CD4-positive, alpha-beta T cell treated with Interleukin-15 for 1 hour (primary cell): ENCODE measurements around the gene MCM3.

Experiments used
- DNase-seq: peaks from one replicate; pipeline ENCODE4 v3.0.0-alpha.2; 2020

MCM3 gene

DNA sequence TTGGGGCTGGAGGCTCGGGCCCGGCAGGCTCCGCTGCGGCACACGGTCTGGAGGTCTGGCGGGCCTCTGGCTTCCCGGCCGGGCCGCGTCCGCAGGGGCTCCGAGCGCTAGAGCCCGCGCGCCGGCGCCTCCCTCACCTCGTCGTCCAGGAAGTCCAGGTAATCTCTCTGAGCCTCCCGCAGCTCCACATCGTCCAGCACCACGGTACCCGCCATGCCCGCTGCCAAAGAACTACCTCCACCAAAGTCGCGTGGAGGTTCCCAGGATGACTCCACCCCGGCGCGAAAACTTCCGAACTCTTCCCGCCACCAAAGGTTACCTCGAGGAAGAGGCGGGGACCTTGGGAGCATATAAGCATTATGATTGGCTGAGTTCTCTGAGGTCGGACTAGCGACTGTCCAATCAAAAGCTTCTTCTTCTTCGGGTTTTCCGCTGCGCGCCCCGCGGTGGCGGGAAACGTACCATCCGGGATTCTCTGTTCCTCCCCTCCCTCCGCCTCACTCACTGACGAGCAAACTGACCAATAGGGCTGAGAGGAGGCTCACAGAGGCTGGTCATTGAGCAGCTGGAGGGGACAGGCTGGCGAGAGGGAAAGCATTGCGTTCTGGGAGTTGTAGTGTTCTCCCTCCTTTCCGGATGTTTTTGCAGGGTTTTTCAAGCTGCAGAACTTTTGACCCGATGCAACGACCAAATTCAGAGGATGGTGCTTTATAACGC lies at the start of gene MCM3:
MCM3 (minus strand) TSS at position 283 of the 717 bp plus-strand sequence; CDS start at position 215, 68 bp downstream.
- DNase-seq, result peak; percentile 98

- no peak for DNase-seq
Observed at GRCh38 chr6:52333840-52334200, 49.3 kb upstream of the MCM3 start.

GRCh38 chr6:52331793-52332457 lies 47.4 kb upstream of the MCM3 start:
- DNase-seq, result no peak

DNA sequence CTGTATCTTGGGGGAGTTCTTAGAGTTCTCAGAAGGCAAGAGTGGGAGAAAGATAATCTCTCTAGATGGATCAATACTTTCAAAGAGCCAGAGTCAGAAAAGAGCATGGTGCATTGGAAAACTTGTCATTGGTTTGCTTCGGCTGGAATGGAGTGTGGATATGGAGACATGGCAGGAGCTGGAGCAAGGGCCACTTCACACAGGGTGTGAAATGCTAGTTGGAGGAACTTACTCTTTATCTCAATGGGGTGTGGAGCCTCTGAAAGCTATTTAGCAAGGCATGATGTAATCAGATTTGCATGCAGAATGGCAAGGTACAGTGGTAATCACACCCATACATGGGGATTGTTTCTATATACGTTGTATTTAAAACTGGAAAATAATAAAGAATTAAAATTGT lies 45.9 kb upstream of the MCM3 start:
- no peak for DNase-seq

- DNase-seq, result no peak
Observed at GRCh38 chr6:52328729-52329128, 44.2 kb upstream of the MCM3 start.

GRCh38 chr6:52328303-52328662 lies 43.7 kb upstream of the MCM3 start:
- DNase-seq, result no peak

DNA sequence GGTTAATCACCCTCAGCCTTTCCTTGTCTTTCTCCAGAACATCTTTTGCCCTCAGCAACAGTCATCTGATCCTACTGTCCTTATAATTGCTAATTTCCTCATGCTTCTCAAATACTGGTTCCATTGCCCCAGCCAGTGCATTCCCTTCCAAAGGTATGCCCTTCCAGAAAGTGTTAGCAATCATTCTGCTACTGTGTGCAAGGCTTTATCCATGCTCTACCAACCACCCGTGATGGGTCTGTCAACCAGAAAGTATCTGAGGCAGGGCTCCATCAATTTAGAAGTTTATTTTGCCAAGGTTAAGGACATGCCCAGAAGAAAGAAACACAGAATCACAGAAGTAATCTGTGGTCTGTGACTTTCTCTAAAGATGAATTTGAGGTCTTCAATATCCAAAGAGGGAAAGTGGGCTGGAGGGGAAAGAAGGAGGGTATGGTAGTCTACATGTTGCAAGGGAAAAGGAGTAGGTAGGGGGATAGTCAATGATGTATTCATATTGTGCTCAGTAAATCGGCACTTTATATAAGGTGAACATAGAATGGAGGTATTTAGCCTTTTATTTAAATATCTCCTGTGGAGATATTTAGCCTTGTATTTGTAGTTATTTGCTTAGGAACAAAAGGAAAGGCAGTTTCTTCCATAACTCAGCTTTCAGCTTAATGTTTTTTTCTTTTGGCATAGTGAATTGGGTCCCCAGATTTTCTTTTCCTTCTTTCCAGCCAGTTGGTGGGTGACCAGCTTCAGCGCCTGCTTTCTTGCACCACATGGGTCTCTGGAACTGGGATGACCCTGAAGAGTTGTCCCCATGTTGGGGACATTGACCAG lies 42.2 kb upstream of the MCM3 start:
- no peak for DNase-seq

GRCh38 chr6:52325695-52326471 lies 41.3 kb upstream of the MCM3 start:
- DNase-seq, result no peak

DNA sequence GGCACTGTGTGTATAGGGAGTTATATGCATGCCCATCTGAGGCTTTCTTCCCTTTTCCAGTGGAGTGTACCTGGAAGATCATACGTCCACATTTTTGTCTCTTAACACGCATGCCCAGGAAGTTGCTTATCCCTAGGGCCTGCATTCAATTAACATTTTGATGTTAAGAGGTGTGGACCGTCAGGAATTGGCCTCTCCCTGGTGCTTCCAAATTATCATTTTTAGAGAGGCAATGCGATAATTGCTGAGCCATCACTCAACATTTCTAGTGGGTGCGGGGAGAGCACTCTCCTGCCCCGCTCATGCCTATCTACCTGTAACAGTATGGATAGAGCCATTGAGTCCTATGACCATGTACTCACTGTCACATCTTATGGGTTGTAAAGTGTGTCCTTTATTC lies 39.6 kb upstream of the MCM3 start:
- no peak for DNase-seq

- no peak for DNase-seq
Observed at GRCh38 chr6:52317841-52318581, 33.5 kb upstream of the MCM3 start.

GRCh38 chr6:52317211-52317610 lies 32.7 kb upstream of the MCM3 start:
- DNase-seq, result no peak

DNA sequence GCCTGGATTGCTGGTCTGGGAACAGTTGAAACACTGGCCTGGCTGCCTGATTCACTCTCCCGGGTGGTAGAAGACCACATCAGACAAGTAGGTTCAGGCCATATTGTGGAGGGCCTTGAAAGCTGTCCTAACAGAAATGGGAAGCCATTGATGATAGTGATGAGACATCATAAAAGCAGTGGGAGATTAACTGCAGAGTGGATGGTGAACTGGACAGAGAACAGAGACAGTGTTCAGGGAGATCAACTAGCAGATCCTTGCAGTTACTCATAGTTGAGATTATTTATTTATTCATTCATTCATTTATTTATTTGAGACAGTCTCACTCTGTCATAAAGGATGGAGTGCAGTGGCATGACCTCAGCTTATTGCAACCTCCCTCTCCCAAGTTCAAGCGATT lies 30.2 kb upstream of the MCM3 start:
- no peak for DNase-seq

DNA sequence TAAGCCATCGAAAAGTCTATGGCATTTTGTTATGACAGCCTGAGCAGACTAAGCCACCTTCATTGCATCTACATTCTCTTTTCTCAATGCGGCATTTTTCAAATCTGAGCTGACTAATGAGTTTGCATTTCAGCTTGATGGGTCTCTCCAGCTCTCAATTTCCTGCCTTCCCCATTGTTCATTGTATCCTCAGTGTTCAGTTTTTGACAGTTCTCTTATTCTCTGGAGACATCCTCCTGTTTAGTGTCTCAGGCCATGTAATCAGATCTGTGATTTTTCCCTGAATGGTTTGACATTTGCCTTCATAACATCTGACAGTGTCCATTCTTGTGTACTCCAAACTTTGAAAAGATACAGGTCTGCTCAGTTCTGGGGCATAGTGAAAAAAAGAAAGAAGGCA lies 27.9 kb upstream of the MCM3 start:
- no peak for DNase-seq

DNA sequence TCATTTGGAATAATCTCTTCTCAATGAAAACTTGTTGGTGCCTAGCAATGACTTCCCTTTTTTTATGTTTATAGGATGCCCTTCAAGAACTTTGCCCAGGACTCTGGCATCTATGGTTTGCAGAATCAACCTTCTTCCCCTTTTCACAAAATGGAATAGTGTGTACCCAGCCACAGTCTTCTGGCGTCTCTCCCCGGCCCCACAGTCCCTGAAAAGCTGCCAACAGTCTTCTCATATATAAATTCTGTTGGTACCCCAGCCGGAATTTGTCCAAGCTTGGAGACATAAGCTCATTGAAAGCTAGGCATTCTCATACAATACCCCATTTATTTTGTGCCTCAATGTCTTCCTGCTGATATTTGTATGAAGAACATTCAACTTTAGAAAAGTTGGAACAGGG lies 26.4 kb upstream of the MCM3 start:
- no peak for DNase-seq

GRCh38 chr6:52307900-52308372 lies 23.4 kb upstream of the MCM3 start:
- no peak for DNase-seq

GRCh38 chr6:52306972-52307870 lies 22.7 kb upstream of the MCM3 start:
- no peak for DNase-seq

DNA sequence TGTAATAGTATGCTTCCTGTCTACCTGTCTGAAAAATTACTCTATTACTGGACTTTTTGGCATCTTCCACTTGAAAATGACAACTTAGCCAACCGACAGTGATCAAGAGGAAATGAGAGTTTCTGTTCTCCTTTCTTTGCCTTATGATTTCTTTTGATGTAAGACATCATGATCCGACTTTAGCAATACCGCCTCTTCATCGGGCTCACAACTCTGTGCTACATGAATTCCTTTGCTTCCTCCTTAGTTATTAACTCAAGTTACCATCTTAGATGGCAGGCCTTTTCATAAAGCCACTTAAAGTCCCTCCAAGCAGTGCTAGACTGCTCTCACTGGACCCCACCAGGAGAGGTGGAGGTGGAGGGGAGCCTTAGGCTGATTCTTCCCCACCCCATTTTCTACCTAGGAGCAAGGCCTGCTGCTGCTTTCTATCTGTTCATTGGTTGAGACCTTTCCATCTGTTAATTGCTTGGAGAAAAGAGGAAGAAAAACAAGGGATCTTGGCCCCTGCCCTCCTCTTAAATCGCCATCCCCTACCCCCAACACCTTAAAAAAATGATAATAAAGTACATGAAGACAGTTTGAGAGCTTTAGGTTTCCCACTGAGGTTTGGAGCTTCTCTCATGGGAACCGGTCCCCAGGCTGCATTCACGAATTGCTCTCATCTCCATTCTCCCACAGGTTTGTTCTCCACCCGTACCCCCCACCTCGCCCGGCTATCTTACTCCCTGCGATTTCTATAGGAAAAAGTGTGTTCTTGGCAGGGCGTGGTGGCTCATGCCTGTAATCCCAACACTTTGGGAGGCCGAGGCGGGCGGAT lies 21.6 kb upstream of the MCM3 start:
- no peak for DNase-seq

GRCh38 chr6:52305411-52305810 lies 20.9 kb upstream of the MCM3 start:
- DNase-seq, result no peak

DNA sequence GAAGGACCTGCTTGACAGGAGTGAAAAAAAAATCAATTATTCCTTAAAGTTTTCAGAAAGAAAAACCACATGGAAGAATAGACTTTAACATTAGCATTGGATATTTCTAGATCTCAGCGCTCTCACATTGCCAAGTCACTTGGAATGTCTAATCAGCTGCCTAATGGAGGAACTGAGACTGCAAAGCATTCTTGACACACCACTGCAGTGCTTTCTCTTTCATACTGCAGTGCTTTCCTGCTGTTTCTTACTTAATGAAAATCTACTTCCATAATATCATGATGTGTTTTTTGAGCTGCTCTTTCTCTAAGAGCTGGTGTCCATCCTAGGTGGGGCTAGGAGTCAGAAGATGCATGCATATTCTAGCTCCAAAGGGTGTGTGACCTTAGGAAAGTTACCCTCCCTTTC lies 20.4 kb upstream of the MCM3 start:
- no peak for DNase-seq

DNA sequence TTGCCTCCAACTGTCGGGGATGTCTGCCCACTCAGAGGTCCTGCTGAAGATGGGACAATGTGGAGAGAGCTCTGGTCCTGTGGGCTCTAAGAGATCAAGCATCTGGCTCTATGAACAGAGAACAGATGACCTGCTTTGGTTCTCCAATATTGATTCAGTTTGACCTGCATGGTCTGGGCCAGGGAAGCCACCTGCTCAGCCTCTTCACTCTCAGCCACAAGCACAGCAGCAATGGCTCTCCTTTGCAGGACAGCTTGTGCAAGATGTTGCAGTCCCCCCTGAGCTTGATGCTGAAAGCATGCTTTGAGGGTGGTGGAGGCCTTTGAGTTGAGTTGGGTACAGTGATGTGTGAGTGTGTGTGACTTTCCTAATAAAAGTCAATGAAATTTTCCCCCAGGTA lies 18.6 kb upstream of the MCM3 start:
- DNase-seq, result no peak
